ENCODE data around the gene ARID5B.
"Not testable (repeated sequence)": the region's sequence is repeated elsewhere in the genome, so short reads cannot be mapped to it uniquely, and the experiment has no call there.

Gene ARID5B

GRCh38 chr10:62016623-62017490 lies 115.4 kb downstream of the ARID5B start:
- DNase-seq (ENCODE audit: low spot score): no peak

- no peak for DNase-seq (ENCODE audit: low spot score)
Observed at GRCh38 chr10:62017491-62017870, 116.0 kb downstream of the ARID5B start.

- DNase-seq (ENCODE audit: low spot score): no peak
Observed at GRCh38 chr10:62018131-62018911, 116.8 kb downstream of the ARID5B start.

- DNase-seq (ENCODE audit: low spot score): no peak
Observed at GRCh38 chr10:62019013-62019684, 117.7 kb downstream of the ARID5B start.

GRCh38 chr10:62019685-62020359 lies 118.3 kb downstream of the ARID5B start:
- DNase-seq (ENCODE audit: low spot score): peak; percentile 32

- DNase-seq (ENCODE audit: low spot score): no peak
Observed at GRCh38 chr10:62021128-62021665, 119.7 kb downstream of the ARID5B start.

- no peak for DNase-seq (ENCODE audit: low spot score)
Observed at GRCh38 chr10:62021978-62022802, 120.7 kb downstream of the ARID5B start.

- no peak for DNase-seq (ENCODE audit: low spot score)
Observed at GRCh38 chr10:62022830-62023229, 121.3 kb downstream of the ARID5B start.

- no peak for DNase-seq (ENCODE audit: low spot score)
Observed at GRCh38 chr10:62023329-62023728, 121.8 kb downstream of the ARID5B start.

GRCh38 chr10:62024026-62024701 lies 122.7 kb downstream of the ARID5B start:
- DNase-seq (ENCODE audit: low spot score): no peak

- DNase-seq (ENCODE audit: low spot score): no peak
Observed at GRCh38 chr10:62025134-62025794, 123.8 kb downstream of the ARID5B start.

GRCh38 chr10:62025901-62026879 lies 124.7 kb downstream of the ARID5B start:
- DNase-seq (ENCODE audit: low spot score): no peak

- no peak for DNase-seq (ENCODE audit: low spot score)
Observed at GRCh38 chr10:62027841-62028501, 126.5 kb downstream of the ARID5B start.

- DNase-seq (ENCODE audit: low spot score): not testable (repeated sequence)
Observed at GRCh38 chr10:62028502-62028842, 127.0 kb downstream of the ARID5B start.

GRCh38 chr10:62029401-62029800 lies 127.9 kb downstream of the ARID5B start:
- DNase-seq (ENCODE audit: low spot score): no peak

GRCh38 chr10:62031507-62031906 lies 130.0 kb downstream of the ARID5B start:
- DNase-seq (ENCODE audit: low spot score): no peak

- no peak for DNase-seq (ENCODE audit: low spot score)
Observed at GRCh38 chr10:62033125-62033524, 131.6 kb downstream of the ARID5B start.

- no peak for DNase-seq (ENCODE audit: low spot score)
Observed at GRCh38 chr10:62034096-62034640, 132.7 kb downstream of the ARID5B start.

All from CD4-positive, alpha-beta T cell treated with Interleukin-15 for 4 hours (primary cell).